Hematopoietic multipotent progenitor cell treated with erythropoietin and hydrocortisone succinate and interleukin-3 and kit ligand, for 6 days (in vitro differentiated cells): Measurements from ENCODE around the gene LAMA3.
A peak's percentile ranks its signal among the peaks of the same experiment; 100 is the strongest.

Experiments used
- DNase-seq: peaks from one replicate; pipeline ENCODE4 v3.0.0-alpha.2; 2015

LAMA3 gene

DNA sequence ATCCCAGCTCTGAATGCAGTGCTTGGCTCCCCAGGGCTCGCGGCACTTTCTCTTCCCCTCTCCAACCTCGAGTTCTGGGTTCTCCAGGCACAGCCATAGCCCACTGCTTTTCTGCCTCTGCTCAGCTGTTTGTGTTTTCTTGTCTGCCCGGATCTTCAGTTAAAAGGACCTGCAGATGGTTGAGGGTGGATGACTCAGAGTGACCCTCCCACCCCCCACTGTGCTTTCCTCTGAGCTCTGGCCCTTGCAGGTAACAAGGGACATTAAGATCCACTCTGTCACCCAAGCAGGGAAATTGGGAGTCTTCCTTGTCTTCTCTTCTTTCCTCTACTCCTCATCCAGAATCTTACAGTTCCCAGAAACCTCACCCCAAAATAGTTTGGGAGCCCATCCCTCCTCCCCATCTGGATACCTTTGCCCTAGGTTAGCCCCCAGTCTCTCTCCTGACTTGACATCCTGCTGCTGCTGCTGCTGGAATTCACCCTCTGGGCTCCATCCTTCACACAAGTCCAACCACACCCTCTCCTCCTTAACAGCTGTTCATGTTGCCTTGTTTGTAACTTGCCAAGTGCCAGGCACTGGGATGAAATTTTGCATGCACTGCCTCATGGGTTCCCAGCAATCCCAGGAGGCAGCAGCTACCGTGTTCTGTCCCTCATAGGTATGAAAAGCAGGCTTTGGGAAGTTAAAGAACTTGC lies 167.4 kb downstream of the LAMA3 start:
- DNase-seq: no peak

DNA sequence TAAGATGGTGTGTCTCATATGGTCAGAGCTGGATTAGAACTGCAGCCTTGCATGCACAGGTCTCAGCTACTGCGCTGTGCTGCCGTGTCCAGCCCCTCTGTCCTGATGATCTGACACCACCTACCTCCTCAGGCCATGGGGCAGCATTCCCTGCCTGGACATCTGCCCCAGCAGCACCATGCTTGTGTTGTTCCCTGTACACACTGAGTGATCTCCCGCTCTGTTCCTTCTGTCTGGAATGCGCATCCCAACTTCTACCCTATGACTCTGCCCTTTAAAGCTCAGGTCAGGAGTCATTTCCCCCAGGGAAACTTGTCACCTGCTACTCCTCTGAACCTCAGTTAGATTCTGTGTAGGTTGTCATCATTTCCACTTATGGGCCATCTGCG lies 167.9 kb downstream of the LAMA3 start:
- no peak for DNase-seq

DNA sequence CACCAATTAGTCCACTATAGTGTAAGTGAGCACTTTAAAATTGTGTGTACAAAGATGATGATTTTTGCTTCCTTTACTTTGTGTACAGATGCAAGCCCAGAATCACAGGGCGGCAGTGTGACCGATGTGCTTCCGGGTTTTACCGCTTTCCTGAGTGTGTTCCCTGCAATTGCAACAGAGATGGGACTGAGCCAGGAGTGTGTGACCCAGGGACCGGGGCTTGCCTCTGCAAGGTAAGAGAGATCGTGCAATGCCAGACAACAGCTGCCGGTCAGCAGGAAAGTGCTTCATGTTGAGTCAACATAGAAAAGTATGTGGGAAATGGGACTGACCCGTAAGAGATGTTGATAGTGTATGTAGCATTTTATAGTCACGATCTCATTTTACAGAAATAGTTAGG lies 168.5 kb downstream of the LAMA3 start:
- no peak for DNase-seq

DNA sequence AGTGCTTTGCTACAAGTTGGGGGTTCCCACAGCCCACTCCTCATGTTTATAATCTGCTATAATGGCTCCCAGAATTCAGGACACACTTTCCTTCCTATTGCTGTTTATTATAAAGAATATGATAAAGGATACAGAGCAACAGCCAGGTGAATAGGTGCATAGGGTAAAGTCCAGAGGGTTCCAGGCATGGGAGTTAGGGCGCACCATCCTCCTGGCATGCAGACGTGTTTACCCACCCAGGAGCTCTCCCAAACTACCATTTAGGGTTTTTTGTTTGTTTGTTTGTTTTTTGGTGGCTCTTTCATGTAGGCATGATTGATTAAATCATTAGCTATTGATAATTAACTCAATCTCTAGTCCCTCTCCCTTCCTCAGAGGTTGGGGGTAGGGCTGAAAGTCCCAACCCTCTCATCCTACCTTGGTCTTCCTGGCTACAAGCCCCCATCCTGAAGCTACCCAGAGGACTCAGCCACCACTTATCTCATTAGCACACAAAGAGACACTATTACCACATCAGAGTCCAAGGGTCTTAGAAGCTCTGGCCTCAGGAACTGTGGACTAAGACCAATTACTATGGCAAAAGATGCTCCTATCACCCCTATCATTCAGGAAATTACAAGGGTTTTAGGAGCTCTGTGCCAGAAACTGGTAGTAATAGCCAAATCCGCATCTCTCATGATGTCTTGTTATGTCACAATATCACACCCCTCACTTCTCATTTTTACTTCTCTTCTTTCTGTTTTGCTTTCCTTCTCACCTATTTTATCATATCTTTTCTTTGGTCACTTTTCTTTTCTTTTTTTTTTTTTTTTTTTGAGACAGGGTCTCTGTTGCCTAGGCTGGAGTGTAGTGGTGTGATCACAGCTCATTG lies 170.4 kb downstream of the LAMA3 start:
- no peak for DNase-seq

DNA sequence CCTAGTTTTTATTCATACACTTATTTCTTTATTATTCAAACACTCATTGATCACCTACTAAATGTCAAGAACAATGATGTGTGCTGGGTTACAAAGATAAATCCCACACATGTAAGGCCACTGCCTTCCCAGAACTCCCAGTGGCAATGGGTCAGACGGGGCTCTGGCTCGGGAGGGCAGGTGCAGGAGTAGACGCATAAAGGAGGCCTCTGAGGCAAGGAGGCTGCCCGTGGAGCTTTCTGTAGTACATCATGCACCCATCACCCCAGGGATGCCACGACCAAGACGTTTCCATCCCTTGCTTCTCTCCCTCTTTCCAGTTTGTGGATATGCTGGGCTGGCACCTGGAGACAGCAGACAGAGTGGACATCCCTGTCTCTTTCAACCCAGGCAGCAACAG lies 172.1 kb downstream of the LAMA3 start:
- DNase-seq: no peak

DNA sequence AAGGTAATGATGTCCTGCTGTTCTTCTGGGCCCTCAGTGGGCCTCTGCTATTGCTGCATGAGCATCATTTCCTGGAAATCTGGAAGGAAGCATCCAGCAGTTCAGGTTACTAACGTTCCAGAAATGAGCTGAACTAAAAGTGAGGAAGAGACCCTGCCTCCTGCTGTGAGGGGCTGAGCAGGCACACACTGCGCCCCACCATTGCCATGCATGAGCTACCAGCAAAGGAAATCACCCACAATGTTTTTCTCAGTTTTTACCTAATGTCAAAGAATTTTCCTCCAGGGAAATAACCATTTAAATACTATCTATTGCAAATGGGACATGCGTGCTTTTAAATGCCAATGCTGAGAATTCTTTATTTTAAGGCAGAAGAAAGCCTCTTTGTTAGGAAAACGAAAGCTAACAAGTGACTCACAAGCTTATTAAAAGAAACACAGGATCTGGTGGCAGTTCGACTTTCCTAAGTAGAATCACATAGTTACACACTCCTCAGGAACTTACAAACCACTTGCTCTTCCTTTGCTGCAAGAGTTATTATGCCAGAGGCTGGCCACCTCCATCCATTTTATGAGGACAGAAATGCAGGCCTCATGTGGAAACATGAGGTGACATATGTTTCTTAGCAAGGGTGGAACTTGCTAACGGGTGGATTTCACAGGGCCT lies 172.7 kb downstream of the LAMA3 start:
- DNase-seq: peak; percentile 5

DNA sequence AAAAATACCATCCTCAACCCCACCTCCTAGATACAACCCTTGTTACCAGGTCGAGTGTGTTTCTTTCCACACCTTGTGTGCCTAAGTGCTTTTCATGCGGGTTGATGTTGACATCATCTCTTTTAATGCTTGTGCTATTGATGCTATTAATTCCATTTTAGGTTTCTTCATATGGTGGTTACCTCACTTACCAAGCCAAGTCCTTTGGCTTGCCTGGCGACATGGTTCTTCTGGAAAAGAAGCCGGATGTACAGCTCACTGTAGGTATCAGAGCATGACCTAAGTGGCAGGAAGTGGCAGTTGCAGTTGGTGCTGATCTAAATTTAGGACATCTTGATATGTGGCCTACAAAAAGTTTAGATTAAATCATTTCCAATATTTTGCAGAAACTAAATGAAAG lies 175.4 kb downstream of the LAMA3 start:
- peak; percentile 49 for DNase-seq

DNA sequence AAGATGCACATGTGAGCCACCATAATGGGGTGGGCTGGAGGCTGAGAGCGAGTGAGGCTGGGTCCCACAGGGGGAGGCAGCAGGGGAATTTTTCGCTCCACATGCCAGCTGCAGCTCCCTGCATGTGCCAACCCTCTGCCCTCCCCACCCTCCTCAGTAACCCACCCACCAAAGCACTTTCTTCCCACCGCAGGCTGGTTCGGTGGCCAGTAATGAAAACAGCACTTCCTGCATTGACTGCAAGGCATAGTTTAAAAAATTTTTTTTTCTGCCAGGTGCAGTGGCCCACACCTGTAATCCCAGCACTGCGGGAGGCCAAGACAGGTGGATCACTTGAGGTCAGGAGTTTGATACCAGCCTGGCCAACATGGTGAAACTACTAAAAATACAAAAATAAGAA lies 177.8 kb downstream of the LAMA3 start:
- no peak for DNase-seq

DNA sequence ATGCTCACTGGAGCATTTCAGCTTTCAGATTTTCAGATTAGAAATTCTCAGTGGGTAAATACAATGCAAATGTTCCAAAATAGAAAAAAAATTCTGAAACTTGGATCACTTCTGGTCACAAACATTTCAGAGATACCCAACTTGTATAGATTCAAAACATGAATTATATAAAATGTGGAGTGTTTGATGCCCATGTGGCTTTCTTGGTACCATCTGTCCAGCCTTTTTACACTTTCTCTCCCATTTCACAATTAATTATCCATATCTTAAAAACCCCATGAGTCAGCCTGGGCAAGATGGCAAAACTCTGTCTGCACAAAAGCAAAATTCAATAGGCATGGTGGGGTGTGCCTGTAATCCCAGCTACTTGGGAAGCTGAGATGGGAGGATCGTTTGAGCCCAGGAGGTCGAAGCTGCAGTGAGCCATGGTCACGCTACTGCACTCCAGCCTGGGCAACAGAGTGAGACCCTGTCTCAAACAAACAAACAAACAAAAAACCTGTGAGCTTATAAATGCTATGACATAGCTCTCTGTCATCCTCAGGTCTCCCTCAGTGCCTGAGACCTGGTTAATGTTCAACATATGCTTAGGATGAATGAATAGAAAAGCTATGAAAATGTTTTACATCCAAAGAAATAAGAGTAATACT lies 179.0 kb downstream of the LAMA3 start:
- DNase-seq: no peak

DNA sequence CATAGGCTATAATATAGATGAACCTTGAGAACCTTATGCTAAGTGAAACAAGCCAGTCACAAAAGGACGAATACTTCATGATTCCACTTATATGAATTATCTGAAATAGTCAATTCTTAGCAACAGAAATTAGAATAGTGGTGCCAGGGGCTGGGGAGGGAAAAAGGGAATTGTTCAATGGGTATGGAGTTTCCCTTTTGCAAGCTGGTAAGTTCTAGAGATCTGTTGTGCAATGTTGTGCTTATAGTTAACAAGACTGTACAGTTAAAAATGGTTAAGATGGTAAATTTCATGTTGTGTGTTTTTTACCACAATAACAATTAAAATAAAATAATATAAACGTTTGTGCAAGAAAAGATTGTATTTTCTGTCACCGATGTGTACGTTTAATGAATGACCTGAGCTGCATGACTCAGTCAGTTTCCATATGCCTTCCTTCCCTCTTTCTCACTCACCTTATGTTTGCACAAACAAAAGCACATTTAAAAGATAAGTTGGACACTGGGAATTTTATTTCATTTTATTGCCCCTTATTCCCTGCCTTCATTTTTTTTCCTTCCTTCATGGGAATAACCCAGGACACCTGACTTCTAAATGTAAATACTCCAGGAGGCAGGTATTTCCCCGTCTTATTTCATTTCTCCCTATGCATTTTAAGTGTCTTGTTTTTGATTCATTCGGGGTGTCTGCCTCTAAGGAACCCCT lies 181.6 kb downstream of the LAMA3 start:
- DNase-seq: no peak

DNA sequence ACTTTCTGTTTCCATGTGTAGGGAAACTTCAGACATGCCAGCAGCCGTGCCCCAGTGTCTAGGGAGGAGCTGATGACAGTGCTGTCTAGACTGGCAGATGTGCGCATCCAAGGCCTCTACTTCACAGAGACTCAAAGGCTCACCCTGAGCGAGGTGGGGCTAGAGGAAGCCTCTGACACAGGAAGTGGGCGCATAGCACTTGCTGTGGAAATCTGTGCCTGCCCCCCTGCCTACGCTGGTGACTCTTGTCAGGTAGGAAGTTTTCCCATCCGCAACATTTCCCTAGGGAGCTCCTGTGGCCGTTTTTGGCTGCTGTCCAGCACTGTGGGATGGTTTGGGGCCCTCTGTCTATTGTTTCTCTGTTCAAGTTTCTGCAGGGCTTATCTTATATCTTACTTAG lies 182.2 kb downstream of the LAMA3 start:
- DNase-seq: peak; percentile 11

DNA sequence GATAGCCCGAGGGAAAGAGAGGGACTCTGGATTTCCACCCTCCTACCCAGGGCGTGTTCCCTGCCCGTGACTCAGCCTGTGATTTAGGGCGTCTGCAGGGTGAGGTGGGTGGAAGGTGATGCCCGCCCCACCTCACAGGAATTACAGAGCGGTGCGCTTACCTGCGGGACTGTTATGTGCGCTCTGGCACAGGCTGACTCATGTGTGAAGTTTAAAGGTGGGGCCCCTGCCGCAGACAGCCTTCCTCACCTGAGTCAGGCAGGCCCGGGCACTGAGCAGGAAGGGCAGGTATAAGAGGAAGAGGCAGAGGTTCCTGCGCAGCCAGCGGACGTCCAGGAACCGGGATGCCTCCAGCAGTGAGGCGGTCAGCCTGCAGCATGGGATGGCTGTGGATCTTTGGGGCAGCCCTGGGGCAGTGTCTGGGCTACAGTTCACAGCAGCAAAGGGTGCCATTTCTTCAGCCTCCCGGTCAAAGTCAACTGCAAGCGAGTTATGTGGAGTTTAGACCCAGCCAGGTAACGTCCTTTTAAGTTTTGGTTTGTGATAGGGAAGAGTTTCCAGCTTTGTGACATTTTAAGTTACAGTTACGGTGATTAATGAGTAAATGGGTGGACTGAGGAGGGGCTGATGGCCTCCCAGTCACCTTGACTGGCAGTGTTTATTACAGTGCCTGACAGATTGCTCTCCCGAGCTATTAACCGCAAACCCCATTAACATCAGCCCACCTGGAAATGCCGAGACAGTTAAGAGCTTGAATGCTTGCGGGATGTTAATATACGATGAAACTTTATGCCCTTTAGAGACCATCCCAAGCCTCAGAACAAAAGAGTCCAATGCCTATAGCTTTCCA lies 183.7 kb downstream of the LAMA3 start:
- no peak for DNase-seq

DNA sequence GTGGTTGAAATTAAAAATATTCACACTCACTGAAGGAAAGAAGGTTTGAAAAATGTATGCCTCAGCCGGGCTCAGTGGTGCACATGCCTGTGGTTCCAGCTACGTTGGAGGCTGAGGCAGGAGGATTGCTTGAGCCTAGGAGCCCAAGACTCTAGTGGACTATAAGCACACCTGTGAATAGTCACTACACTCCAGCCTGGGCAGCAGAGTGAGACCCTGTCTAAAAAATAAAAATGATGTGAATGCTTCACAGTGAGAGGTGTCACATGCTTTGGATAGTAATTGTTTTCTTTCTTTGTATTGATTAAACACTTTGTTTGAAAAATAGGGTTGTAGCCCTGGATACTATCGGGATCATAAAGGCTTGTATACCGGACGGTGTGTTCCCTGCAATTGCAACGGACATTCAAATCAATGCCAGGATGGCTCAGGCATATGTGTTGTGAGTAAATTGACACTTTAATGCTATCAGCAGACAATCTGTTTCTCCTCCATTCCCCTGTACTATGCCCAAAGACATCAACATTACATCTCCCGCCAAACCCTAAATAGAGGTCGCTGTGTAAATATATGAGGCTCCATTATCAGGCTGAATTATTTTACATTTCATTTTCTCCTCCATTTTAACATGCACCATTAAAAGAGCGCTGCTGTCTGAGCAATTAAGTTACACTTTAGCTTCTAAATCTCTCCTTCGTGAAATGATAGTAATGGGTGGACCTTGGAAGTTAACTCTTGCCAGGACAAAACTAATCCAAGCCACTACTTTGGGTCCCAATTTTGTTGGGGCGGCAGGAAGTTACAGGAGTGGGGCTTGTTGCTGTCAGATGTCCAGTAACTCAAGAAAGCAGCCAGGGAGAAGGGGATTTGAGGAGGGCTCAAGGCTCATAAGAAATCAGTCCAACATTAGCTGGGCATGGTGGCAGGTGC lies 187.0 kb downstream of the LAMA3 start:
- DNase-seq: no peak

DNA sequence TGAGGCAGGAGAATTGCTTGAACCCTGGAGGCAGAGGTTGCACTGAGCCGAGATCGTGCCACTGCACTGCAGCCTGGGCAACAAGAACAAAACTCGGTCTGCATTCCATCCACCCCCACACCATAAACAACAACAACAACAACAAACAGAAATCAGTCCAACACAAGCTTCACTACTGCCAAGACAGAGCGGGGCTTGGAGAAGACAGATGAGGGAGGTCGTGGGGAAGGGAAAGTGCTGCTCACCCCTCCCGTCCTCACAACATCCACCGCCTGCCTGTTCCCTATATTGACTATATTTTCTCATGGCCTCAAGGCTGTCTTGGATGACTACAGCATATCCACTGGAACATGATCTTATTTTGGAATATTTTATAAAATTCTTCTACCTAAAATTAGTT lies 187.7 kb downstream of the LAMA3 start:
- no peak for DNase-seq

DNA sequence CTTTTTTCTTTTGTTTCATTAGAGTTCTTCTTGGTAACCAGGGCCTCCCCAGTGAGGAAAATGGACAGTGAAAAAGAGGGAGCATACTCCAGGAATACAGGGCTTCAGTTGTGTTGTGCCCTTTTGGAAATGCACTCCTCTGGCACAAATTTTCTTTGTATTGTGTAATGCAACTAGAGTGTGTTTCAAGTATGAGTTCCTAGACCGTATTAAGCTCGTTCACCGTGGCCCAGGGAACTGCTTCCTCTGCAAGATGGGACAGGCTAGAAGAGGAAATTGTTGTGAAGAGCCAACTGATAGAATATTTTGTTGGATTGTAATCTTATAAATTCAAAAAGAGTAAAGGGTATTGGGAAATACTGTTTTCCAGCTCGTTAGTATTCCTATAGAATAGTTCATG lies 188.1 kb downstream of the LAMA3 start:
- no peak for DNase-seq

DNA sequence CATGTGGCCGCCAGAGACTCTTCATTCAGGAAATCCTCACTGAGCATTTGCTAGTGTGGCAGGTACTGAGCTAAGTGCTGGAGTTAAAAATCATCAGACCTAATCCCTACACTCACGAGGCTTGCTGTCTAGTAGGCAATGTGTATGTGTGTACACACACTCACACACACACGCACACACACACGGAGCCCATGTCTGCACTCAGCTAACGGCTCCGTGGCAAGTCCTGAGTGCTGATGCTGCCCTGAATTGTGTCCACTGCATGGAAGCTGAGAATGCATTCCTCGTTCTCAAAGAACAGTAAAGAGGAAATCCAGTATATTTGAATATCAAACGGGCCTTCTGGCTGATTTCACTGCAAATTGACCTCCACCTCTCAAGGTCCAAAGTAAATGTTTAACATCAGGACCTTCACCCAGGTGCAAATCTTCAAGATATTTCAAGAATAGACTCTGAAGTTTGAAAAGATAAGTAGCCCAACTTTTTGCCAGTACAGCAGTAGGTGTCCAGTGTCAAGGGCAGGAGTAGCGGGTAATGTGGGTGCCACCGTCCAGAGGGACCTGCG lies 189.2 kb downstream of the LAMA3 start:
- no peak for DNase-seq

DNA sequence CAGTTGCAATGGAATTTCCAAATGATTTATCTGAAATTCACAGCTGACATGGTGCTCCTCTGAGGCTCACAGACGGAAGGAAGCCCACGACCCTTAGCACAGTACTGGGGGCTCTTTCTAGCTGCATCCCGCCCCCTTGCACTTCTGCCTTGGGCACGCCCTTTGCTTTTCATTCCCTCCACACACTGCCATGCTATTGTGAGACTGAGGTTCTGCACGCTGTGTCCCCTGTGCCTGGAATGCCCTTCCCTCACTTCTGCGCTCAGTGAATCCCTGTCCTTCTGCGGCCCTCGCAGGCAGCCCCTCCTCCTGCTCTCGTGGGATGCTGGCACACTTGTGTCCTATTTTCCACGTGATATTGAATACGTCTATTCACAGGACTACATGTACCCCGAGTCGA lies 189.9 kb downstream of the LAMA3 start:
- no peak for DNase-seq

DNA sequence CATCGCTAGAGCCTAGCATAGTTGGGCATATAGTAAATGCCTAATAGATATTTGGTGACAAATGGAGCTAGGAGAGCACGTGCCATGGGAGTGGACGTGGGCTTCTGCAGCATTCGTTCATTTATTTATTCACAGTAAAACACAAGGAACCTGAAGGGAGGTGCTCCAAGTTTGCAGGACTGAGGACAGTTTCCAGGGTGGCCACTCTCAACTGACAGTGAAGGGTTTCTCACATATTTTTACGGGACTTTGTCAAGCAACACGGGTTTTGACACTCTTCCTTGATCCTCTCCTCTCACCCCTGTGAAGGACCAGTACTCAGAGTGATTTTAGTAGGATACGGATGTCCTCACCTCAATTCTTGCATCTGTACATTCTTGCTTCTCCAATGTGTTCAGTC lies 190.3 kb downstream of the LAMA3 start:
- DNase-seq: no peak

DNA sequence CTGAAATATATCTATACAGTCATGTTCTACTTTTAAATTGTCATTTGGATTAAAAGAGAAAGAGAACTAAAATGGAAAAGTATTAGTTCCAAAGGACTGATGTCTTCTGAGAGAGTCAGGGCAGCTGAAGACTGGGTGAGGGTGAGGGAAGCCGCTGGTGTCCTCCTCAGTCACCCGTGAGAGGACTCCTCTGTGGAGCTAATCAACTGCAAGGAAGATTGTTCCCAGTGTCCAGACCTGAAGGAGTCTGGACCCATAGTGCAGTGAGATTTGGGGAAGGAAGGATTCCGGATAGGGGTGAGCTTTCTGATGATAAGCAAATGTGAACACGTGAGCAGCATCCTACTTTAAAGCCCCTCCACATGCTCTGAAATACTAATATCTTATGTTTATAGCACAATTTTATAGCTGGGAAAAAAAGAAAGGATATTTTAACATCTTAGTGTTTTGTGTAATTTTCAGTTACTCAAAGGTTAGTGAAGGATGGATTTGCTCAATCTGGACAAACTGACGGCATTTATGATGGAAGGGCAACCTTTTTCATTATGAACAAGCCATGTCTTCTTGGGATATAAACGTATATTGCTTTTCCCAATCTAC lies 190.8 kb downstream of the LAMA3 start:
- no peak for DNase-seq
